Amniotic epithelial cell (primary cell): ENCODE results near the gene TMPRSS11D.

Experiments used
- DNase-seq: peaks from one replicate; pipeline ENCODE4 v3.0.0-alpha.2; 2010; ENCODE audit warnings: low read depth

Gene TMPRSS11D

DNA sequence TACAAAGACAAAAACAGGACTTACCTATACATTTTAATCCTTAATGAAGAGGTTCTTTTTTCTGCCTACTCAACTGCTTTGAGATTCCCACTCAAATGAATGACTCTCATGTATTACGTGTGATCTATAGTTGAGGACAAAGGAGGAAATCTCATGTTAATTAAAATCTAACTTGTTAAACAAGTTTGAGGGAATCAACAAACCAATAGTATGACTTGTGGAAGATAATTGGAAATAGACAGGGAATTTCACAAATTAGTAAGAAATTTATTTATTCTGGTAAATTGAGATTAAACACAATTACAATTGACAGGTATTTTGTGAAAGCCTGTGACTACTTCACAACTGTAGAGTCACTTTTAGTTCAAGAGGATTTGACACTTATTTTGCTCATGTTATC, at the start of gene TMPRSS11D:
TSS of gene TMPRSS11D (minus strand) at position 101 of the 400 bp plus-strand sequence. CDS start at position 32, 69 bp downstream.
- no peak for DNase-seq

GRCh38 chr4:67933038-67933437, 49.2 kb upstream of the TMPRSS11D start:
- peak; percentile 45 for DNase-seq

DNA sequence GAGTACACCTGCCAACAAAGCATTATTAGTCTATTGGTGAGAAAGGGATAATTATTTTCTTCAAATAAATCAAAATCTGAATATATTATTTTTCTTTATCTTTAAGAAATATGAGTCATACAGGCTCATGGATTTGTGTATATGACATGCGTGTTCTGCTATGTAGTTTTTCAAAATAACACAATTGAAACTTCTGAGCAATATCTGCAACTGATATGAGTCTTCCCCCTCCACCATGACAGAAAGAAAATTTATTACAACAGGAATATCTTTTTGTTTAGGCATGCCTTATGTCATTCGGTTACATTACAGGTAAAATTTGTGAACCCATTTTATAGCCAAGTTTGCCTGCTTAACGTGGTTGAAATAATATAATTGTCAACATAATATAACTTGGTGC, 47.5 kb upstream of the TMPRSS11D start:
- no peak for DNase-seq

GRCh38 chr4:67929426-67929825, 45.6 kb upstream of the TMPRSS11D start:
- DNase-seq, result peak; percentile 60

DNA sequence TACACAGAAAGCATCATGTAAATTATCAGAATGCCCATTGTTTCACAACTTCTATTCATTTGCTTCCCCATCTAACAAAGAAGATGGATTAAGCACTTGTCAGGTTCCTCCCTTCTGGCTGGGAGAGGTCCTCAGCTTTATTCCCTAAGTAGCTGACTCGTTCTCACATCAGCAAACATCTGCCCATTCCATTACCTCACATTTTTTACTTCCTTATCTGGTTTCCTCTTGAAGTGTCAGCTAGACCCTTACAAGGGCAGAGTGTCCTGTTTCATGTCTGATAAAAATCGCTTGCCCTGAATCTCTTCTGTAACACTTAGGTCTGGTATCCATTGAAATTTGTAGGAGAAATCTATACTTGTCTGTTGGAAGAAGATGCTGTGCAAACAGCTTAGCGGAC, 44.7 kb upstream of the TMPRSS11D start:
- DNase-seq, result peak; percentile 21

- no peak for DNase-seq
Measured at GRCh38 chr4:67927251-67927650, 43.4 kb upstream of the TMPRSS11D start.

GRCh38 chr4:67926485-67926884, 42.7 kb upstream of the TMPRSS11D start:
- DNase-seq, result no peak

DNA sequence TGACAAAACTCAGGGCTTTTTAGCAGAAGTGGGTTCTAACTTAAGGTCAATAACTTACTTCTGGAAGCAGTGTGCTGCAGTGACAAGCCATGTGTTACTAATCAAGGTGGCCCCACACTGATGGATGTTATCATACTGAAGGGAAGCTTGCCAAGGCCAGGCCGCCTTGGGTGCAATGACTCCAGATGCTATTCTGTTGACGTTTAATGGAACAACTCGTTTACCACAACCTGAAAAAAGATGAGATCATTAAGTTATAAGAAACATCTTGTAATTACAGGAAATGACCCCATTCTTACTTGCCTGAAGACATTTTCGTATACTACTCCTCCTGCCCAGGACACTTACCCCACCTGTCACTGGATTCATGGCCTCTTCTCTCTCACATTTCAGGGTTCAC, 38.9 kb upstream of the TMPRSS11D start:
- DNase-seq, result no peak

GRCh38 chr4:67918428-67918827, 34.6 kb upstream of the TMPRSS11D start:
- no peak for DNase-seq

DNA sequence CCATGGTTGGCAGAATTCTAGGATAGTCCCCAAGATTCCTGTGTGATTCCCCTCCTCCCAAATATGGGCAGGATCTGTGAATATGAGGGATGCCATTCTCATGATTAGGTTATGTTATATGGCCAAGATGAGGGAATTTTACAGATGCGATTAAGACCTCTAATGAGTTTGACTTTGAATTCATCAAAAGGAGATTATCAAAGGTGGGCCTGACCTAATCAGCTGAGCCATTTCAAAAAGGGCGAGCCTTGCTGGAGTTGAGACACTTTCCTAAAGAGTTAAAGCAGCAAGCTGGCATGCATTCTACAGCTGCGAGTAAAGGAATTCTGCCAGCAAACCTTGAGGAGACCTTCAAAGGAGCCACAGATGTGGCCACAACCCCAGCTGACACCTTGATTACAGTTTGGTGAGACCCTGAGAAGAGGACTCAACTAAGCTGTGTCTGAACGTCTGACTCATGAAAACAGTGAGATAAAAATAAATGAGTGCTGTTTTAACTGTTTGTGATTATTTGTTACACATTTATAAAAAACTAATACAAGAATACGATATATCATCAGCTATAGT, 31.7 kb upstream of the TMPRSS11D start:
- no peak for DNase-seq

- DNase-seq, result no peak
Measured at GRCh38 chr4:67912080-67912479, 28.3 kb upstream of the TMPRSS11D start.

DNA sequence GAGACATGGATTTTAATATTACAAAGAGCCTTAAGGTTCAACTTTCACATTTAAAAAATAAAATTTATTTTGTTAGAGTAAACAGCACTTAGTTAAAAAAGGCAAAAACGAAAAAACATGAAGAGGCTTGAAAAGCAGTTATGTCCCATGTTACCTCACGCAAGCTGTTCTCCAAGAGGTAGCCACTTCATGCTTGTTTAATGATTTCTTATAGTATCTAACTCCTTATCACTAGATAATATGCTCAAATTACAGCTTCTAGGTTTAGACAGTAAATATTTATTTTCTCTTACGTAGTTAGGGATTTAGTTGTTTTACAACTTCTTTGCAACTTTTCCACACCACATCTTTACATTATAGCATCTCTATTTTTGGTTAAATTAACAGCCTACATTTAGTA, 27.8 kb upstream of the TMPRSS11D start:
- no peak for DNase-seq

GRCh38 chr4:67911141-67911540, 27.3 kb upstream of the TMPRSS11D start:
- DNase-seq, result no peak

GRCh38 chr4:67910585-67910905, 26.7 kb upstream of the TMPRSS11D start:
- DNase-seq, result no peak

- peak; percentile 22 for DNase-seq
Measured at GRCh38 chr4:67909905-67910584, 26.2 kb upstream of the TMPRSS11D start.

DNA sequence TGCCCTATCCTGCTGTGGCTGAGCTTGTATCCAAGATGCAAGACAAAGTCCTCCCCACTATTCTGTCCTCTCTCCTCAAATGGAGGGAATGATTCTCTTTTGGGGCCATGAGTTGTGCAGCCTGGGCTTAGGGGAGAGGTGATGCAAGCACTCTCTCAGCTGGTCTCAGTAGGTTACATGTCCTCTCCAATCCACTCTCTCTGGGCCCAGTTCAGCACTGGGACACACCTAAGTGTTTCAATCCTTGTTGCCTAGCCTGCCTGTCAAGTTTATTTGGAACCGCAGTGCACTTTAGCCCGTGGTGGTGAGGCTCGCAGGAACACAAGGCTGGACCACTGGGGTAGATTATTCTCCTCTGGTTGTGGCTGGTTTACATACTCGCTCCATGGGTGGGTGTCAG, 23.8 kb upstream of the TMPRSS11D start:
- DNase-seq, result no peak

GRCh38 chr4:67899096-67899495, 15.3 kb upstream of the TMPRSS11D start:
- no peak for DNase-seq

DNA sequence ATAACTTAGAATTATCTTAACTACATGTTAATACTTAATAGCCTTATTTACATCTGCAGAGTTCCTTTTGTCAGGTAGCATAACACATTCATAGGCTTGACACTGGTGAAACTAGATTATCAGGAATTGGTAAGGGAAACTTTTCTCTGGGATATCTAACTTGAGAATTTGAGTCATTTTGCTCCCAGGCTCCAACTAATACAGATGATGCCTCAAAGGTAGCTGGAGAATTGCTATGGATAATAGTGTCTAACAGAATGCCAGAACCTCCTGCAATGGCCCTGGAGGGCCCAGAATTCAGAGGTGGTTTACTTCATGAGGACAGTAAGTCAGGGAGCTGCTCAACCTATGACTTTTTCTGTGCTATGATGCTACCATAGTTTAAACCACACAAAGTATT, 13.9 kb upstream of the TMPRSS11D start:
- DNase-seq, result no peak

- DNase-seq, result no peak
Measured at GRCh38 chr4:67896421-67897065, 12.7 kb upstream of the TMPRSS11D start.

DNA sequence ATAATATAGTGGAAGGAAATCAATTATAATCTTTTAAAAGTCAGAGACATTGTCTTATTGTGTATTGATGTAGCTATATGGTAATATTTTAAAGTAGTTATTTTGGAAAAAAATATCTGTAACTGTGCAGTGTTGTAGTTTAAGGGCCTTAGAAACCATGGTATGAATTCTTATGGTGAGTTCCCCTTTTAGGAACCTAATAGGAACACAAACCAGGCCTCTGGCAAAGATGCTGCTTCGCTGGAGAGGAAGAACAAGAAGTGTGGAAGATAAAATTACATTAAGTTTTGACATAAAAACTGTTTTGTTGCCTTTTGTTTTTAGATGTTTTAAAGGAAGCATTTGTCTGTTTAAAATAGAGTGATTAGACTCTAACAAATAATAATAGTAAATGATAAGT, 10.9 kb upstream of the TMPRSS11D start:
- DNase-seq, result no peak

GRCh38 chr4:67892905-67893304, 9.1 kb upstream of the TMPRSS11D start:
- DNase-seq, result no peak

DNA sequence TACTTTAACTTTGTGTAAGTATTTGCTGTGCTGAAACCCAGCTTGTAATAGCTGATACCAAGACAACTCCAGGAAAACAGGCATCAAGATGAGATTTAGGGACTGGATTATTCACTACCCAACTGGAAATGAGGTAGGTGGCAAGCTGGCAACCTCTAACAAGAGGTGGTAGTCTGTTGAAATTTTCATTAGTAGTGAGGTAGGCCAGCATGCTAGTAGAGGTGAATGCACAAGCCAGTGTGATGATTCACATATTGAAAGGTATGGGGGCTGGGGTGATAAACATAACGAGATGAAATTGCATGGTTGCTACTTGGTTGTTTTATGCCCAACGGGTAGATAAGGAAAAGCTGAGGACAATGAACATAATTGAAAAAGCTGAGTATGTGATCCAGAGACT, 8.5 kb upstream of the TMPRSS11D start:
- no peak for DNase-seq

DNA sequence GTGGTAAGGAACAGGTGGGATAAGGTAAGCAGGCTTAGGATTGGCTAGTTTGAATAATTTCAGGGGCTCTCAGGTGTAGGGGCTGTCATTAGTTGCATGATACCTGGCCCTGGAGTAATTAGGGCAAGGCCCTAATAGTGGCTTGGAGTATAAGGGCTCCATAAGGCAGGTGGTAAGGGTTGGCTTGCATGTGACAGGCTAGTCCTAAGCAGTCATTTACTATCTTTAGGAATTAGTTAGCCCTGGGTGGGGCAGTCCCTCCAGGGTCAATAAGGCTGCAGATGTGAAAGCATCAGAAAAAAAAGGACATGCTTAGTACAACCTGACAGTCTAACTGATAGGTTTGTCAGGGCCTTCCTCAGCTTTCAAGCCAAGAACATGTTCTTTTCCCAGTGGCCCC, 7.8 kb upstream of the TMPRSS11D start:
- no peak for DNase-seq

DNA sequence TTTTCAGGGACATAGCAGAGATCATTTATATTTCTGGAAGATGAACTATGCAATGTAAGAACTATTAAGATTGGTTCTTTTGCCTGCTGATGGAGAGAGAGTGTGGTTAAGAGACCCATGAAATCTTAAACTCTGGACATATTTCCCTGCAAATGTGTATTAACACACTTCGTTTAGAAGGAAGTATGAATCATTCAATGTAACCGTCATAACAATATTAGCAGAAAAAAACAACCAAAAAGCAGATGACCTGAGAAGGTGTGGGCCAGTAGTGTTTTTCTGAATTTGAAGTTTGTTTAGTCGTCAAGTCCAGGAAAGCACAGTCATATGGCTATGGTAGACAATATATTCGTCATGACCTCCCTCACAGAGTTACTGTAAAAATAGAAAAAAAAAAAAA, 2.5 kb upstream of the TMPRSS11D start:
- DNase-seq, result peak; percentile 36
